Breast epithelium (tissue), 3 donors: Measurements from ENCODE around the gene TENM4.

Experiments
- CTCF ChIP-seq, 3 donors: fragments of 450-650 bp; IDR thresholded peaks; one replicate each; pipeline ENCODE4 v1.5.1; 2016 to 2017; ENCODE audit warnings: antibody characterized with exemption in 3 of 3, mild to moderate bottlenecking in 3 of 3, moderate library complexity in 3 of 3
- POLR2A ChIP-seq: fragments of 450-650 bp; IDR thresholded peaks from one replicate; pipeline ENCODE4 v1.6.1; 2016; ENCODE audit warnings: antibody characterized with exemption, mild to moderate bottlenecking, moderate library complexity
- POLR2AphosphoS5 ChIP-seq, 3 donors: sonication (generic); formaldehyde crosslinking; IDR thresholded peaks; one replicate each; pipeline ENCODE4 v1.6.1; 2017; ENCODE audit warnings: antibody characterized with exemption in 3 of 3

DNA sequence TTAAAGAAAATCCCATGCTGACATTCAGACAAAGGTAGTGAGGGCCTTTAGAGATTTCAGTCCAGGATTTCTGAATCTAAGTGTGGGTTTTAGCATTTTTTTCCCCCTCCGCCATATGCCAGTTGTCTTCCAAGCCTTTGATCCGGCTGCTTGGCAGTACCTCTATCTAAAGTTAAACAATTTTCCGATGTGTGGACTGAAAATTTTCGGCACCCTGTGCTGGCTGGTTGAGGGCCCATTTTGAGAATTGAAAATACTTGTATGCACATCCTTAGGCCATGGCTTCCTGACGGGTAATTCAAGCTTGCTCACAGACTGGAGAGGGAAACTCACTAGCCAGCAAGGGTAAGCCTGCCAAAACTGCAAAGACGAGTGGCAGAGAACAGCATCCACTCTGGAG is 734.3 kb downstream of the TENM4 start:
- TF ChIP-seq CTCF (IDR thresholded peaks at IDR 0.05) (no peak), POLR2AphosphoS5 (IDR thresholded peaks at IDR 0.05) (no peak), POLR2A (no peak)
